ENCODE data around the gene DDX47. TPM values are rescaled to one million over a fixed set of nuclear protein-coding genes. Genes with fewer than 3 reads are reported as not detected.

Gene DDX47
- total RNA-seq, 1 donor from 2014 or later = 69.3 TPM

- Mint-ChIP-seq H3K27me3 (ENCODE audit: low read depth) (no peaks in the 10 kb centered on the region), H3K36me3 (ENCODE audit: low read depth) (peaks cover 4% of the 10 kb centered on the region), H3K4me3 (no peak overlapping the region), H3K4me1 (peaks cover 5% of the 10 kb centered on the region), H3K27ac (ENCODE audit: unreplicated experiment) (no peak overlapping the region), H3K9me3 (peaks cover 3% of the 10 kb centered on the region)
- no peak for TF ChIP-seq CTCF (conservative IDR thresholded peaks at IDR 0.05)
- no peak for DNase-seq (ENCODE audit: low read depth, low spot score)
Measured at GRCh38 chr12:12777092-12777491, 36.1 kb upstream of the DDX47 start.

DNA sequence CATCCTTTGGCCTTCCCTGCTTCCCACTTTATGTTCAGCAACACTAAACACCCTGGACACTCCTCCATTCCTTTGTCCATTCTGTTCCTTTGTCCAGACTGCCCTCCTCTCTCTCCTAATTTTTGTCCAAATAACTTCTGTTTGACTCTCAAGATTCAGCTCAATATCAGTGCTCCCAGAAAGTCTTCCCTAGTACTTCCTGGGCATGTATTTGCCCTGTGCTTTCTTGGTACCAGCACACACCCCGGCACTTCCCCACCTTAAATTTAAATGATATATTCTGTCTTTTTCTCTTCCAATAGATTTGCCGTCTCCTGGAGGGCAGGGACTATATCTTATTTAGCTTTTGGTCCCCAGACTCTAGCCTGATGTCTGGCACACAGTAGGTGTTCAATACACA is 34.1 kb upstream of the DDX47 start:
- H3K4me1 Mint-ChIP-seq = peaks cover 8% of the 10 kb centered on the region
- no peaks in the 10 kb centered on the region for H3K27me3 Mint-ChIP-seq (ENCODE audit: low read depth)
- no peak for DNase-seq (ENCODE audit: low read depth, low spot score)
- peaks cover 3% of the 10 kb centered on the region for H3K36me3 Mint-ChIP-seq (ENCODE audit: low read depth)
- H3K9me3 Mint-ChIP-seq = no peaks in the 10 kb centered on the region
- no peak overlapping the region for H3K4me3 Mint-ChIP-seq
- TF ChIP-seq CTCF (conservative IDR thresholded peaks at IDR 0.05) = no peak
- no peak overlapping the region for H3K27ac Mint-ChIP-seq (ENCODE audit: unreplicated experiment)

GRCh38 chr12:12779529-12779928 is 33.6 kb upstream of the DDX47 start:
- DNase-seq (ENCODE audit: low read depth, low spot score) = no peak
- TF ChIP-seq CTCF (conservative IDR thresholded peaks at IDR 0.05) = no peak
- Mint-ChIP-seq H3K9me3 (no peaks in the 10 kb centered on the region), H3K4me1 (peaks cover 12% of the 10 kb centered on the region), H3K27ac (ENCODE audit: unreplicated experiment) (no peak overlapping the region), H3K27me3 (ENCODE audit: low read depth) (no peaks in the 10 kb centered on the region), H3K36me3 (ENCODE audit: low read depth) (peaks cover 3% of the 10 kb centered on the region), H3K4me3 (no peak overlapping the region)

- H3K9me3 Mint-ChIP-seq = peaks cover 7% of the 10 kb centered on the region
- H3K4me3 Mint-ChIP-seq = peak overlapping the region; percentile 47
- peaks cover 6% of the 10 kb centered on the region for H3K27me3 Mint-ChIP-seq (ENCODE audit: low read depth)
- no peak overlapping the region for H3K27ac Mint-ChIP-seq (ENCODE audit: unreplicated experiment)
- no peak for DNase-seq (ENCODE audit: low read depth, low spot score)
- peaks cover 26% of the 10 kb centered on the region for H3K4me1 Mint-ChIP-seq
- no peak for TF ChIP-seq CTCF (conservative IDR thresholded peaks at IDR 0.05)
- H3K36me3 Mint-ChIP-seq (ENCODE audit: low read depth) = peaks cover 8% of the 10 kb centered on the region
Measured at GRCh38 chr12:12784116-12784515, 29.0 kb upstream of the DDX47 start.

DNA sequence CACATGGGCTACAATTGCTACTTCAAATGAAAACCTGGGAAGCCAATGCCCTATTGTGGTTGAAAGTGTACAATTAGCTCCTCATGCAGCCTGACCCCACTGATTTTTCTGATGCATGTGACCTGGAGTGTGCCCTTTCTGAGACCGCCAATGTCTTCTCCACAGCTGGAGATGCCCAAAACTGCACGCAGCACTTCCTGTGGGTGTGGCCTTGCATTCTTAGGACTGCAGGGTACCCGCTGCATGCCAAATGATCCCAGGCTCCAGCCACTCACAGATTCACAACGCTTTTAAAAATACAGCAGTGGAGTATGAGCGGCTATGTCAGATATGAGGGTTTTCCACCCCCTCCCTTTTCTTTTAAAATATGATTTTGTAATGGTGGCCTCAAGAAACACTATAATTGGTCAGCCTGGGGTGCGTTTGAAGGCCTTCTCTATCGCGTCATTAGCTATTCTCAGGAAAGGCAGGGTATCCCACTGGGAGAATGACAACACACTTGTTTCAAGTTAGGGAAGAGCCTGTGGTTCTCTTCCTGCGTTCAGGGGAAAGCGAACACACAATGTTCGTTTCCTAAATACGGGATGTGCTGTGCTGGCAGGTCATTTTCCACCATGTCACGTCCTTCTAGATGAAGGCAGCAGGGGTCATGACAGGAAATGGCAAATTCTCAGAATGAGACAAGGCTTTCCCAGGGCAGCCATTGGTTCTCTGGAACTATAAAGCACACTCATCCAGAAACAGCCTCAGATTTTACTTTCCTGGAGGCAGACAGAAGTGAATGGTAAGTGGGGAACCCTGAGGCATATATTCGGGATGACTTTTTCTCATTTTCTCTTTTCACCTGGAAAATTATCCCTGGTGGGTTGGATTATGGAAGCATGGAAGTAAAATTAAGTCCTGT is 28.0 kb upstream of the DDX47 start, which contains the start of gene APOLD1:
APOLD1 (plus strand) TSS at position 749 of the 904 bp plus-strand sequence; CDS start at position 782, 33 bp downstream.
- Mint-ChIP-seq H3K9me3 (peaks cover 7% of the 10 kb centered on the region), H3K36me3 (ENCODE audit: low read depth) (peaks cover 8% of the 10 kb centered on the region), H3K27me3 (ENCODE audit: low read depth) (peaks cover 6% of the 10 kb centered on the region), H3K4me3 (peak within 1 kb of the TSS; percentile 47), H3K27ac (ENCODE audit: unreplicated experiment) (peak within 1 kb of the TSS; percentile 57), H3K4me1 (peaks cover 29% of the 10 kb centered on the region)
- no peak for TF ChIP-seq CTCF (conservative IDR thresholded peaks at IDR 0.05)
- no peak for DNase-seq (ENCODE audit: low read depth, low spot score)

Measured in neural crest cell (in vitro differentiated cells).